Glomerular endothelial cell (primary cell): ENCODE data around the gene PLA2G1B. TPM values are rescaled to one million over a fixed set of nuclear protein-coding genes. Genes with fewer than 3 reads are reported as not detected.

Source experiments
- DNase-seq: peaks from one replicate; pipeline ENCODE4 v3.0.0-alpha.2; 2011; ENCODE audit warnings: low read depth, low spot score; ENCODE audit errors: extremely low read depth
- total RNA-seq: library from RNA; depleted of rRNA; stranded (reverse); fragments of >200 nt; gene quantifications from 2 replicates; pipeline ENCODE4 v1.2.3, GENCODE V29; 2015

PLA2G1B gene
- total RNA-seq = not detected in 2 replicates

DNA sequence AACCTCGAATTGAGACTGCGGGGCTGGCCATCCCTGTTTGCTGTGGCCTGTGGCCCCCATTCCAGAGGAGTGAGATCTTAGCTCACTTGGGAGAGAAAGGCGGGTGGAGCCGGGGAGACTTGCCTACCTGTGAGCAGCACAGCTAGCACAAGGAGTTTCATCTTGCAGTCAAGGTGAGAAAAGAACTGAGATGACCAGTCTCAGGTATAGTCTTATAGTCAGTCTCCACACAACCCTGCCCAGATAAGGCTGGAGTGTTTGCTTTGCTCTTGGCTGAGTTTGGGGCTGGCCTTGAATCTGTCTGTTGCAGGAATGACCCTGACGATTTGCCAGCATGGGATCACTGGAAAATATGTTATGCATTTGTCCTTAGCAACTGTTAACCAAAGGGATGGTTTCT, at the start of gene PLA2G1B:
Gene PLA2G1B, minus strand, starts transcription at position 187 of the 400 bp plus-strand sequence. Its CDS starts 26 bp downstream, at position 161.
- no peak for DNase-seq

DNA sequence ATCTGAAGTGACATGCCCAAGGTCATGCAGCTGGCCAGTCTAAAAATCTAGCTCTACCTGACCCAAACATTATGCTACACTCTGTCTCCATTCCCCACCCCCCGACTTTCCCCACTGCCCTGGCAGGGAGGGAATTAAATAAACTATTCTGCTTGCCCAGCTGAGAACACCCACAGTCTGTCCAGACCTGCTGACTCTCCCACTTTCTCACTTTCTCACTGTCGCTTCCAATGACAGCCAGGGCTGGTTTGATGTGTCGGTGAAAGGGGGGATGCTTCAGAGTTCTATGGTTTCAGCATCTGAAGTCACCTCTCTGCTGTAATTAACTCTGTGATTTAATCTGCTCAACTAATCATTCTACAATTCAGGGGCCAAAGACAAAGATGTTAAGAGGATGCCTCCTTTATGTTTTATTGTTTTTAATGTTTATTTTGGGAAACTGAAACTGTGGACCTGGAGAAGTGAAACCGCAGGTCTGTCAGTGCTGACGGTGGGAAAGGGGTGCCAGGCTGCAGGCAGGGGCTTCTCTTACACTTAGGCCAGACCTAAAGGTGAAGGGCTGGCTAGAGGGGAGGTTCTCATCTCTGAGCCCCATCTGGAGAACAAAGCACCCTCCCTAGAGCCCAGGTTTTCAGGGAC, 49.5 kb upstream of the PLA2G1B start:
- no peak for DNase-seq

DNA sequence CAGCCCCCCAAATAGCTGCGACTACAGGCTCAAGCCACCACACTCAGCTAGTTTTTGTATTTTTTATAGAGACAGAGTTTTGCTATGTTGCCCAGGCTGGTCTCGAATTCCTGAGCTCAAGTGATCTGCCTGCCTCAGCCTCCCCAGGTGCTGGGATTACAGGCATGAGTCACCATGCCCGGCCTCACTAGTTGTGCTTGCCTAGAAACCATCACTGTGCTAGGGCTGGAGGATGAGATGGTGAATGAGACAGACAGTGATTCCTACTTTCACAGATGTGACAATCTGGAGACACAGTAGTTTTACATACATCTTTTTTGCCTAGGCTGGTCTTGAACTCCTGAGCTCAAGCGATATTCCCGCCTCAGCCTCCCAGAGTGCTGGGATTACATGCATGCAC, 48.8 kb upstream of the PLA2G1B start:
- DNase-seq = no peak

DNA sequence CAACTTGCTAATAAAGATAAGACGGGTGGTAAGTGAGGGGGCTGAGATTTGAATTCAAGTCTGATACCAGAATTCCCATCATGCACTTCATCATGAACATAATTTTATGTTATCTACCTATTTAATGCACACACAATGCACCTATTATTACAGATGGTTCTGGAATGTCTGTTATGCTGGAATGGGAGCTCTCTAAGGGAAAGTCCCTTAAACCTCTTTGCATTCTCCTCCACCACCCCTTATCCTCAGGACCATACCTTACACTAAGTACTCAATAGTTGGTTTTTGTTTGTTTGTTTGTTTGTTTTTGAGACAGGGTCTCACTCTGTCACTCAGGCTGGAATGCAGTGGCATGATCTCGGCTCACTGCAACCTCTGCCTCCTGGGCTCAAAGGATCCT, 48.4 kb upstream of the PLA2G1B start:
- DNase-seq = no peak

DNA sequence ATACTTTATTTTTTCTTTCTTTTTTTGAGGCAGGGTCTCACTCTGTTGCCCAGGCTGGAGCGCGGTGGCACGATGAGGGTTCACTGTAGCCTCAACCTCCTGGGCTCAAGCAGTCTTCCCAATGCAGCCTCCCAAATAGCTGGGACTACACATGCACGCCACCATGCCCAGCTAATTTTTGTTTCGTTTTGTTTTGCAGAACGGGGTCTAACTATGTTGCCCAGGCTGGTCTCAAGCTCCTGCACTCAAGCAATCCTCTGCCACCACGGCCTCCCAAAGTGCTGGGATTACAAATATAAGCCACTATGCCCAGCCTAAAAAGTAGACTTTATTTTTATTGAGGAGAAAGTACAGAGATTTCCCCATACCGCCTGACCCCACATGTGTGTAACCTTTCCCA, 46.1 kb upstream of the PLA2G1B start:
- DNase-seq = no peak

DNA sequence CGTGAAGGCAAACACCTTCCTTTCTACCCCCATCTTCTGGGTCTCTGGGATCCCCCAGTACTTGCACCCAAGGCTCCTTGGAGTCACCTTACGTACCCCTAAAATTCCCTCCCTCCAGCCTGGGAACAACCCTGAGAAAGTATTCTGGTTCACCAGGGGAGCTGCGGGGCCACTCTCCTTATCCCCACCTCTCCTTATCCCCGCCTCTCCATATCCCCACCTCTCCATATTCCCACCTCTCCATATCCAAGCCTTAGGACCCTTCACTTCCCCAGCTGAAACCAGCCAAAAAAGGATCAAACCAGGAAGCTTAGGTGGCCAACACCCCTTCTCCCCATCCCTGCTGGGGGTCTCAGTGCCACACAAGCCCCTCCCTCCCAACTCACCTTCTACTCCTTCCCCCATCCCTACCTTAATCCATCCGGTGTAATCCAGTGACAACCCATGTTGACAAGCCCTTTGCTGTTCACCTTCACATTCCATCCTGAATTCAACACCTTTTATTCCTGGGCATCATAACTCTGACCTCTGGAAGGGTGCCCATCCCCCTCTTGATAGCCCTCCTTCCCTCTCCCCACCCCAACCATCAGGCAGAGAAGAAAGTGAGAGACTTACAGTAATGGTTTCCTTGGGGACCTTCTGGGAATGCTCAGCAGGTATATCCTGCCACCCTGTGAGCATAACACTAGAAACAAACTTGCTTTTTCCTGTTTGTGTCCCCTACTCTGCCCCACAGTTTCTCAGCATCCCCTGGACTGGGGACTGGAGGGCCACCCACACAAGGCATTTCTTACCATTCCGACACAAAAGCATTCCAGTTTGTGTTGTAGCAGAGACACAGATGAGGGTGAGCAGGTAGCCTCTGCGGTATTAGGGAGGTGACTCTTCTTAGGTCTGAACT, 43.0 kb upstream of the PLA2G1B start:
- no peak for DNase-seq

DNA sequence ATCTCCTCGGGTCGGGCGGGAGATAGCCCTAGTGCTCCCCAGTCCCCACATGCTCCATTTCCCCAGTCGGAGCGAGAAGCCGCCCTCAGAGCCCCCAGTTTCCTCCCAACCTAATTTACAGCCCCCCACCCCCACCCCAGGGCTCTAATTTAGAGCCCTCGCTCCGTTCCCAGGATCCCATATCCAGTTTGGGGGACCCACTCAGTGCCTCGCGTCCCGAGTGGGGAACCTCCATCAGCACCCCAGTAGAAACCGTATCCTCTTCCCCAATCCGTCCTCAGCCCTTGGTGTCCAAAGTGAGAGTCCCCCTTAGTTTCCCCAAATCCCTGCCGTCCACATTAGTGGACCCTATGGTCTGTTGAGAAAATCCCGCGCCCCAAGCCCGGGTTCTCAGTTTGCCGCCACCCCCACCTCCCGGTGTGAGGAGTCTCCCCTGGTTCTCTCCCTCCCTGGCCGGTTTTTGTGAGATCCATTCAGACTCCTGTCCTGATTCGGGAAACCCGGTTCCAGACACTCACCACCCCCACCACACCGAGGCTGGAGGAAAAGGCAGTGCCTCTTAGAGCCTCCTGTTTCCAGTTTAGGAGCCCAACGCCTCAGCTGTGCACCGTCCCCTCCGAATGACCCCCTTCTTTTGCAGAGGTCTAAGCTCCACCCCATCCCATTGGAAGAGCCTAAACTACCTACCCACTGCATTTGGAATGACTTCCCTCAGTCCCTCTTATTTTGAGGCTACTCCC, 42.2 kb upstream of the PLA2G1B start:
- DNase-seq = no peak

DNA sequence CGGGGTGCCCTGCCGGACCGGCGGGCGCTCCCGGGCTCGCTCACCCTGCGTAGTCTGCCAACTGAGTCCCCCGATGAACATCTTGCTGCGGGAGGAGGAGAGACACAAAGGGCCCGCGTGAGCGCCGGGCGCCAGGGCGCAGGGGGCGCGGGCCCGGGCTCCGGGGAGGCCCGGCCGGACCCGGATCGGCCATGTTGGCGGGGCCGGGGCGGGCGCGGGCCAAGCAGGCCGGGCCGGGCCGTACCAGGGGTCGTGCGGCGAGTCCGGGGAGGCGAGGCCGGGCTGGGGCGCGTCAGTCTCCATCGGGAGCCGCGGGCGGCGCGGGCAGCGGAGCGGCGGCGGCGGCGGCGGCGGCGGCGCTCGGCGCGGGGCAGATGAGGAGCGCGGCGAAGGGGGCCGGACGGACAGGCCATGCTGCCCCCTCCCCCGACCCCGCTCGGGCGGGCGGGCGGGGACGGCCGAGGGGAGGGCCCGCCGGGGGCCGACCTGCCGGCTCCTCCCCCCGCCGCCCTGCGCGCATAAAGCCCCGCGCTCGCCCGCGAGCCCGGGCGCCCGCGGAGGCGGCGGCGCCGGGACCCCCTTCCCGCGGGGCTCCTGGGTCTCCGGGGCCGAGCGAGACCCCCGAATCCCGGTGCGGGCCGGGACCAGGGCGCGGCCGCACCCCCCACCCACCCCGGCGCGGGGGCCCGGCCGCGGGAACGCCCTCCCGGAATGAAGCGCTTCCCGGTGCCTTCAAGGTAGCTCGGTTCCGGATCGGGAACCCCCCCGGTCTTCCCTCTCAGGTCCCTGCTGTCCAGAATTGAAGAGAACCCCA, 41.4 kb upstream of the PLA2G1B start, which contains the start of gene MSI1:
Gene MSI1, minus strand, starts transcription at position 376 of the 814 bp plus-strand sequence. Its CDS starts 73 bp downstream, at position 303.
- DNase-seq = no peak

DNA sequence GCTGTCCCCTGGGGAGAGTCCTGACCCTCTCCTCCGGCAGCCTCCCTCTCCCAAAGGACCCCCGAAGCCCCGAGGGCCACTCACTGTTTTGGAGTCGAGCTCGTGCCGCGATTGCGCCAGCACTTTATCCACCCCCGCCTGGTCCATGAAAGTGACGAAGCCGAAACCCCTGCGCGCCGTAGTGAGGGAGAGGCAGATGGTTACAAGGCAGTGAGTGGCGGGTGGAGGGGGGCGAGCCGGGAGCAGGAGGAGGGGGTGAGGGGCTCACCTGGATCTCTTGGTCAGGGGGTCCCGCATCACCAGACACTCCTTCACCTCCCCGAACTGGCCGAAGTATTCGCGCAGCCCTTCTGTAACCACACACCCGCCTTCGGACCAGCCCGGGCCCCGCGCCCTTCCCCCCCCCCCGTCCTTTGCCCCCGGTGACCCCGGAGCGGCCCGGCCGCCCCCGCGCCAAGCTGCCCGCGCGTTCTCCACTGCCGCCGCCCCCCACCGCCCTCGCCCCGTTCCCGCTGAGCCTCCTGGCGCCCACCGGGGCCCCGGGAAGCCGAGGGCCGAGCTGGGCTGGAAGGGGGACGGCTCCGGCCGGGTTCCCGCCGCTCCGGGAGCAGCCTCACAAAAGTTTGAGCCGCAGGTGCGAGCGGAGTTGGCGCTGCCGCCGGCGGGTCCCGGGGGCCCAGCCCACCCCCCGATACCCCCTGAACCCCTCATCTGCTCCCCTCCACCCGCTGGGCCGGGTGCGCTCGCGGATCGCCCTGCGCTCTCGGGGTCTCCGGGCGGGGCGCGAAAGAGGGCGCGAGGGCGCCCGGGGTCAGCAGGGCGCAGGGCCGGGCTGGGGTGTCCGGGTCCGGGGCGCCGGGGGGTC, 40.6 kb upstream of the PLA2G1B start:
- no peak for DNase-seq

DNA sequence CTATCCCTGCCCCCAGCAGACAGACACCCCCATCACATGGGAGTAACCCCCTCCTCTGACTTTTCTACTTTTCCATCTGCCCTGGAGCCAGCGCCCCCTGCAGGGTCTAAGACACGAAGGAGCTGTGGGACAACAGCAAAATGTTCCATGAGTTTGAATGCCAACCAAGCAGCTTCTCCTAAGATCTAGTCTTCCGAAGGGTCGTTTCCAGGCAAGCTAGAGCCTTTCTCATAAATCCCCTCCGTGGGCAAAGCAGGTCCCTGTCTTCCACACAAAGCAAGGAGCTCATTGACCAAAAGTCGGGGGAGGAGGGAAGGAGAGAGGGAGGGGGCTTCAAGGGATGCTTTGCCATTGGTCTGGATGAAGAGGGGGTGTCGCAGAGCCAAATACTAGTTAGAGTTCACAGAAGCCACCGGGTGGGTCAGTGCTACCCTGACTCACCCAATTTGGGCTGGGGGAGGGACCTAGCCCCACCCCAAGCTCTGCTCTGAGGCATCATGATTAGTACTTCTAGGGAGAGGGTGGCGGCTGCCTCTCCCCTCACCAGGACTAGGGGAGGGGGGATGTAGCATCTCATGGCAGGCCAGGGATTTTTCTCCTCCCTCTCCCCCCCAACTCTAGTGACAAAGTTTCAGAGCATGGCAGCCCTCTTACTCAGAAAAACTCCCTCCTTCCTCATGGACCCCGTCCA, 39.8 kb upstream of the PLA2G1B start:
- DNase-seq = no peak

DNA sequence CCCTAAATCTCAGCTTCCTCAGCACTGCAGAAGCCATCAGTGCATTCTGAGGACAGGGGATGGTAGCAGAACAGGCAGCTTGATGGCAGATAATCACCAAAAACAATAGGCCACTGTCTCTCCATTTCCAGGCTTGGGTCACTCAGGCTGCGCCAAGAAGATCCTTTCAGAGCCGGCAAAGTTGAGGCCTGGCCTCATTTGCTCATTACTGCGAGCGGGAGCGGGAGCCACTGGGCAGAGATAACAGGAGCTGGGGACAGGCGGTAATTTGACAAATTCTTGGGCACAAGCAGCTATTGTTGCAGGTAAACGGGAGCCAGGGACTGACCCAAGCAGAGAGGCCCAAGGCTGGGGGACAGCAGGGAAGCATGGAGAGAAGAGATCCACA, 39.3 kb upstream of the PLA2G1B start:
- no peak for DNase-seq

DNA sequence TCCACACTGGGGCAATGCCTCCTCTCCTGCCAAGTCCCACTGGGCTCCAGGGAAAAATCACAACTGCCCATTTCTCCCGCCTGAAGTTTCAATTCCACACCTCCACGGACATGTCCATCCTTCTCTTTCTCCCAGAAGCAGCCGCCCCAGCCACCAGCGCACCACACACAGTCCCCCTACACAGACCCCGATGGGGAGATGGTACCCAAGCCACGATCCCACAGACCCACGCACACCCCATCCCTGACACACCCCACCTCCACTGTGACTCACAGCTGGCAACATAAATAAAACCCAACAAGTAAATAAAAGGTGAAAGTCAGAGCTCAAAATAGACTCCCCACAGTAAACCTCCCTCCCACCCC, 38.7 kb upstream of the PLA2G1B start:
- no peak for DNase-seq

DNA sequence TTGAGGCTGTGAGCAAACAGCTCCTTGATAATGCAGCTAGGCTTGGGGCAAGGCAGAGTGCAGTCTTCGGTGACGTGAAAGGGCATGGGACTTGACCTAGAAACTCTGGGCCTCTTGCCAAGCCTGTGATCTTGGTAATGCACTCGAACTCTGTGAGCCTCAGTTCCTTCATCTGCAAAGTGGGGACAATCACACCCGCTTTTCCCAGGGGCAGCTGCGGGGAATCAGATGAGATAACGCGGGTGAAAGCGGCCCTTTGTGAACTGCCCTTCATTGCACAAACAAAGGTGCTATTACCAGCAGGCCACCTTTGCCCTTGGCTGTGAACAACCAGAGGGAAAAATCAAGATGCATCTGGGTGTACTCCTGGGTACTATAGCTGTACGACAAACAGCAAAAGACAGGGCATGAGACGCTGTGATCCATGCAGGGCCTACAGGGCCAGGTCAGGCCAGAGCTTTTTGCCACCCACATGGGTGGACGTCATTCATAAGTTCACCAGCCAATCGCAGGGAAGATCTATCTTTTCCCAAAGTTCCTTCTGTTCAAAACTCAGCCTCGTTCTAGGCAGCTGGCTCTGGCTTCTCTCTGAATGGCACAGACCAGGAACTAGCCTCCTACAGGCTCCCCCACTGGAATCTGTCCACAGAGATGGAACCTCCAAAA, 38.2 kb upstream of the PLA2G1B start:
- DNase-seq = no peak

DNA sequence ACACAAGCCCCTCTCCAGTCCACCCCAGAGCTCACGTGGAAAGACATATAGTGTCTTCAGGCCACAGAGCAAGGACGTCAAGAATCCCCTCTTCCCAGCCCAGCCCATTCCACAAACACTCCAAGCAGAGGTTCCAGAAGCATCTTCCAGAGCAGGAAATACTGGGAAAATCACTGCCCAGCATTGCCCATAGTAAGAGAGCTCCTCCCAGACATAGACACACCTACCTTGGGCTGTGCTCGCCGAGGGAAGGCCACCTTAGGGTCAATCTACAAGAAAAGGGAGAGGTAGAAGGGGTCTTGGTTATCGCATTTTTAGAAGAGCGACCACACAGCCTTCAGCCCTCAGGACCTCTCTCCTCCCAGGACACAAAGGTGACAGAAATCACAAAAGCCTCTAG, 36.9 kb upstream of the PLA2G1B start:
- no peak for DNase-seq

DNA sequence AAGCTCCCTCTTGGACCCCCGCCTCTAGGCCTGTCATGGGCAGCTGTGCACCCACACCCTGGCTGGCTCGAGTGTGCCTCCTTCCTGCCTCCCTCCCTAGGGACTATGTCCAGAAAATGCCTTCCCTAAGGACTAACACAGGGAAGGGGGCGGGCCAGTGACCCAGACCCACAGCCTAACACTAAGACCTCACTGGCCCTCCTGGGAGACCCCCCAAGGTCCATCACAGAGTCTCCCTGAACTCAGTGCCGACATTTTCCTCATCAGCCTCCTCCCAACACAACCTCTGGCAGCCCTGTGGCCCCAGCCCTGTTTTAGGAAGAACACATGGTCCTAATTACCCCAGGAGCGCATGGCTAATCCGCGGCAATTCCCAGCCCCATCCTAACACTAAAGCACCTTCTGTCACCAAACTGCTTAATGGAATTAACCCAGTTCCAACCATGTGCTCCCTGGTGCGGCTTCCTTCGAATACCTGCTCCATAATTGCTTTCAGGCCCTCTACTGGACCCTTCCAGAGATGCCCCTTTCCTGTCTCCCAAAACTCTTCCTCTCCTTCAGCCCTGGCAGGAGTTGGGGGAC, 35.8 kb upstream of the PLA2G1B start:
- DNase-seq = no peak

DNA sequence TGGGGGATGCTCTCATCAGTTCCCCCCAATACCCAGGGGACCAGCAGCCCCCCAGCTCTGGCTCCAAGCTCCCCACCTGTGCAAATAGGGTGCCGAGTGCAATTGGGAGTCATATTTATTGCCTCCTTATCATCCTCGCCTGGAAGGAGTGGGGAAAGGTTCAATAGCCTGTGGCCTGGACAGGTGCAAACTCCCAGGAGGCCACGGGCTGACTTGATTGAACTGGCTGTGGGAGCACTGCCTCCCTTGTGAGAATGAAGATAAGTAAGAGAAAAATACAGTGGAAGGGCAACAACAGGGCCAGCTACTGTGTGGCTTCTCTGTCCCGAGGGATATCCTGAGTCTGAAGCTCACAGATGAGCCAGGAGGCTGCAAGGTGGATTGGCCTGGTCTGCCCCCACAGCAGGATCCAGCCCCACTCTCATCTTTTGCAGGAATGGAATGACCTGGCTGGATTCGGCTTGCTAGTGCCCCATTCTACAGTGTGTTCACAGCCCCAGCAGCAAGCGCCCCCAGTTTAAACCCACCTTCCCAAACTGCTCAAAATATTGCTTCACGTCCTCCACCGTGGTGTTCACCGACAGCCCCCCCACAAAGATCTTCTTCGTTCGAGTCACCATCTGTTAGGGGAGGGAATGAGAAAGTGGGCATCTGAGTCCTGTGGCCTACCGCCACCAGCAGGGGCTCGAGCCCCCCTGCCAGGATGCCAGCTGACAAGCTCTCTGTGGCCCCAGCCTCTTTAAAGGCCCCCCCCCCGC, 35.1 kb upstream of the PLA2G1B start:
- no peak for DNase-seq

DNA sequence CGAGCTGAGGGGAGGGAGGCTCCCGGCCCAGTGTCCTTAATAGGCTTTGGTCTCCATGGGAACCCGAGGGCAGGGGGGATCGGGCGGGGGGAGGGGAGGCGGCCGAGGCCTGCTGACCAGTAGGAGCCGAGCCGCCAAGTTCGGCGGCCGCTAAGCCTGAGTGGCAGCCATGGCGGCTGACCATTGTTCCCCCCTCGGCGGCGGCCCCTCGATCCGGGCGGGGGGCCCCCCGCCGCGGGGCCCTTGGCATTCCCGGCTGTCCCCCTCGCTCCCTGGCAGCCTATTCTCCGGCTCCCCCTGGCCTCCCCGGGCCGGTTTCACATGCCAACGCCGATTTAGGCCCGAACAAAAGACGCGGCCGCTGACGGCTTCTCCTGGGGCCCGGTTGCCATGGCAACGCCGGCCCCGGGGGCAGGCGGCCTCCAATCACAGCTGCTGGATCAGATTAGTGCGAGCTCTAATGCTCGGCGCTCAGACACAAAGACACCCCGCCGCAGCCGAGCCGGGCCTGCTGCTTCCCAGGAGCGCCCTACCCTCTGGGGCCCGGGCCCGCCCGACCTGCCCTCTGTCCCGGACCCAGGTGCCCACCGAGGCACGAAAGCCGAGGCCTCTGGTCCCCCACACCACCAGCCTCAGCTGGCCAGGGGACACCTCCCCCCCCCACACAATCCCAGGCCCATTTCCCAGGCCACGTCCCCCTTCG, 34.1 kb upstream of the PLA2G1B start:
- no peak for DNase-seq
